CD4-positive, alpha-beta T cell treated with Interleukin-4 for 4 hours (primary cell): ENCODE measurements around the gene NOXO1.
"Not testable (repeated sequence)": the region's sequence is repeated elsewhere in the genome, so short reads cannot be mapped to it uniquely, and the experiment has no call there.

Experiments used
- DNase-seq: peaks from one replicate; pipeline ENCODE4 v3.0.0-alpha.2; 2020

The NOXO1 gene

GRCh38 chr16:1981398-1981836, at the start of gene NOXO1:
Gene NOXO1, minus strand, starts transcription at chr16:1981469. Its CDS starts 290 bp downstream, at chr16:1981179.
- DNase-seq, result no peak

DNA sequence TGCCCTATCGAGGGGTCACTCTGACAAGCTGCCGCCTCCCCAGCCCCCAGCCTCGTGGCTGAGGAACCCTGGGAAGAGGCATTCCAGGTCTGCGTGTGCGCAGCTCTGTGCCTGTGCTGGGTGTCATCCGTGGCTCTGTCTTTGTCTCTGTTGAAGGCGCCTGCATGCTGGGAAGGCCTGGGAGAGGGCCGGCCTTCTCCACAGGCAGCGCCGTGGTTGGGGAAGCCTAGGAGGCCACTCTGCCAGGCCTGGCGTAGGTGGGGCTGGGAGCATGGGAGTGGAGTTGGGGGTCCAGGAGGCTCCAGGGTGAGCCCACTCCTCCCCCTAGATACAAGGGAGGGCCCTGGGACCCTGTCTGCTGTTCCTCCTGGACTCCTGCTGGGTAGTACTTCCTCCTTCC, 48.8 kb upstream of the NOXO1 start:
- no peak for DNase-seq

DNA sequence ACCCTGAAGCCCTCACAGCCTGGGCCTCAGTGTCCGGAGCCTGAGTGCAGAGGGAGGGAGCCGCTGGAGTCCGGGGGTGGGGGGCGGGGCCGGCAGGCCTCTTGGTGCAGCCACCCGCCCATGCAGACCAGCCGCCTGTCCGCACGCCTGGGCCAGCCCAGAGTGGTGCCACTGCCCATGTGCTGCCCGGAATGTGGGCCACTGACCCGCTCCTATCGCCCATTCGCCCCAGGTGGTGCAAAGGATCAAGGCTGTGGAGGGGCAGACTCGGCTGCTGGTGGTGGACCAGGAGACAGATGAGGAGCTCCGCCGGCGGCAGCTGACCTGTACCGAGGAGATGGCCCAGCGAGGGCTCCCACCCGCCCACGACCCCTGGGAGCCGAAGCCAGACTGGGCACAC, 48.1 kb upstream of the NOXO1 start:
- DNase-seq, result no peak

GRCh38 chr16:2028620-2029220, 47.5 kb upstream of the NOXO1 start:
- DNase-seq, result no peak

DNA sequence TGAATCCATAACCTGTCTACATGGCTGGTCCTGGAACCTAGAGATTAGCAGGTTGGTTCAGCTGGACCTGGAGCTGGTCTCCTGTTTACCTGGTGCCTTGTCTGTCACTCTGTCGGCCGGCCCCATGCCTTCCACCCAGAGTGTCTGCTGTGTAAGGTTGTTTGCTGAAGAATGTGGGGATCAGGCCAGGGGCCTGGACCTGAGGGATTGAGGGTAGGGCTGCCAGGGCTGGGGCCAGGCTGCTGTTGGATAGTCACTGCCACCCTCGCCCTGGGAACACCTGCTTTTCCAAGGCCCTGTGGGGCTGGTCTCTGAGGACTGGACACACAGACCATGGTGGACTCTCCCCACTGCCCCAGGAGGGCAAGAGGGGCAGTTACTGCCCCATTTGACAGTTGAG, 46.9 kb upstream of the NOXO1 start:
- no peak for DNase-seq

- DNase-seq, result no peak
Observed at GRCh38 chr16:2027024-2028010, 46.0 kb upstream of the NOXO1 start.

GRCh38 chr16:2026461-2027023, 45.3 kb upstream of the NOXO1 start, which contains the start of gene NHERF2:
Gene NHERF2, plus strand, starts transcription at chr16:2026902. Its CDS starts 104 bp downstream, at chr16:2027006.
- DNase-seq, result no peak

DNA sequence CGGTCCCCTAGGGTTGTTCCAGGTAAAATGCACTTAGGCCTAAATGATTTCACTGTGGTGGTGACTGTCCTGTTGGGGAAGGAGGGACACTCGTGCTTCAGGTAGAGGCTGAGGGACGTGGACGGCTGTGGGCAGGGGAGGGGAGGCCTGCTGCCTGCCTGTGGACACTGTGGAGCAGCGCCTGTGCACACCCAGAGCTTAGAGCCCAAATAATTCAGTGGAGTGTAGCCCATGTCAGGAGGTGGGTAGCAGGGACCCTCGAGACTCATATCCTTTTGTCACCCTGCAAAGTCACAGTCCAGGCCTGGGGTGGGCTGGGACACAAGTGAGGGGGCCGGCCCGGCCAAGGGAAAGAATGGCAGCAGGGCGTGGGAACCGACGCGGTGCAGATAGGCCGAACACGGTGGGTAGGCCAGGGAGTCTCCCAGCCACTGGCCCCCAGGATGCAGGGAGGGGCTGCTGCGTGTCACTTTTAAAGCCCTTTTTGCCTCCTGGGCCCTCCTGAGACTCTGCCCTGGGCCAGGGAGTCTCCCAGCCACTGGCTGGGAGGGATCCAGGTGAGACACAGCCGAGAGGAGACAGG, 44.7 kb upstream of the NOXO1 start:
- no peak for DNase-seq

- DNase-seq, result no peak
Observed at GRCh38 chr16:2025251-2025650, 44.0 kb upstream of the NOXO1 start.

- no peak for DNase-seq
Observed at GRCh38 chr16:2024032-2024420, 42.8 kb upstream of the NOXO1 start.

DNA sequence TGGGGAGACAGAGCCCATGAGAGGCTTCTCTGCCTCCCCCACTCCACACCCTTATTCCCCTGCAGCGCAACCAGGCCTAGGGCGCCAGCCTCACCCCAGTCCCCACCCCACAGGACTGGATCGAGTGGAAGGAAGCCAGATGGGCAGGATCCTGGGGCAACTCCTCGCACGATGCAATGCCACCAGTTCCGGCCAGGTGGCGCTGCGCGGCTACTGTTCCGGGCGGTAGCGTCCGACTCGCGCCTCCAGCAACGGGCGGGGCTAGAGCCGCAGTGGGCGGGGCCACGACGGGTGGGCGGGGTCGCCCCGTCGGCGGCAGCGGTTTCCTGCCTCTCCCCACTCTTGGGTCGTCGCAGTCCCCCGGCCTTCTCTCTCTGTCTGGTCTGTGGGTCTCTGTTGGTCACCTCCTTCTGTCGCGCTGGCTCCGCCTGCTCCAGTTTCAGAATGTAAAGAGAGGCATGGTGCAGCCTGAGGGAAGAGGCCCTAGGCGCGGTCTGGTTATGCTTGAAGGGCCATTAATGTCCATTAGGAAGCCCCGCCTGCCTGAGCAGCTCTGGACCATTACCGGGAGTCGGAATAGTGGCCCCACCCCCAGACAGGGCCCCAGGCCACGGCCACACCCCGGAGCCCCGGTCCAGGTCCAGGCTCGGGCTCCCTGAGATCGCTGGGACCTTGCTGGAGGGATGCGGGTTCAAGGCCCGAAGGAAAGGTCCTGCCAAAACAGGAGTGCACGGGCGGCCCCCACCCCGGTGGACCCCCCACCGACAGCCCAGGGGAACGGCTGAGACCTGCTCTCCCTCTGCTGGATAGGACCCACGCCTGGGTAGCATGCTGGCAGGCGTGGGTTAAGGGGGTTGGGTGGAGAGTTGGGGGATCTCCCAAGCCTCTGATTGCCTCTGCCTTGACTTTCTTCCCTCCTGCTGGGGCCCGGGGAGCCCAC, 42.1 kb upstream of the NOXO1 start:
- peak; percentile 90 for DNase-seq

DNA sequence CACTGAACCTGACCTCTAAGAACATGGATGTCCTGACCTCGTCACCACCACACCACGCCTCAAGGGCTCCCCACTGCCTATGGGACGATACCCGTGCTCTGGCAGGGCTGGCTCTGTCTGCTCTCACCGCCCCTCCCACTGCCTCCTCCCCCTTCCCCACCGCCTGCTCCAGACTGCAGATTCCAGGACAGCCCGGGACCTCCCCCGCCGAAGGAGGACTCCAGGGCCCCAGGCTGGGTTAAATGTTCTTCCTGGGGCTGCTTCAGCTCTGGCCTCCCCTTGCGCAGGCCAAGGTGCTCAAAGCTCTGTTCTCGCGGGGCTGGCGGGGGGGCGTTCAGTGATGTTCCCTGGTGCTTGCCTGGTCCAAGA, 41.4 kb upstream of the NOXO1 start:
- DNase-seq, result no peak

DNA sequence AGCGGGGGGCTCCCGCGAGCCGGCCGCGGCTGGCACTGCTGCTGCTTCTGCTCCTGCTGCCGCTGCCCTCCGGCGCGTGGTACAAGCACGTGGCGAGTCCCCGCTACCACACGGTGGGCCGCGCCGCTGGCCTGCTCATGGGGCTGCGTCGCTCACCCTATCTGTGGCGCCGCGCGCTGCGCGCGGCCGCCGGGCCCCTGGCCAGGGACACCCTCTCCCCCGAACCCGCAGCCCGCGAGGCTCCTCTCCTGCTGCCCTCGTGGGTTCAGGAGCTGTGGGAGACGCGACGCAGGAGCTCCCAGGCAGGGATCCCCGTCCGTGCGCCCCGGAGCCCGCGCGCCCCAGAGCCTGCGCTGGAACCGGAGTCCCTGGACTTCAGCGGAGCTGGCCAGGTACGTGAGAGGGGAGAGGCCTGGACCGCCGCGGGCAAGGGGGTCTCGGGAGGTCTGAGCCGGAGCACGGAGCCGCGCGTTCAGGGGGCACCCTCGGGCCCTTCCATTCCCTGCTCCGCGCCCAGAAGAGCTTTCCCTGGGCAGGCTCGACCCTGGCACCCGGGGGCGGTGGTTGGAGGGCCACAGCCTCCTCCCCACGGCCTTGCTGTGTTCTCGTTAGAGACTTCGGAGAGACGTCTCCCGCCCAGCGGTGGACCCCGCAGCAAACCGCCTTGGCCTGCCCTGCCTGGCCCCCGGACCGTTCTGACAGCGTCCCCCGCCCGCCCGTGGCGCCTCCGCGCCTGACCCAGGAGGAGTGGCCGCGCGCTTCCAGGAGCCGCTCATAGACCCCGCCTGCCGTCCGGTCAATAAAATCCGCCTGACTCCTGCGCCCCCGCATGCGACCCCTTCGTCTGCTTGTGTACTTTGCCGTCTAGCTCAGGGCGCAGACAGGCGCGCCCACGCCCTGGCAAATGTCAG, 38.9 kb upstream of the NOXO1 start:
- no peak for DNase-seq

DNA sequence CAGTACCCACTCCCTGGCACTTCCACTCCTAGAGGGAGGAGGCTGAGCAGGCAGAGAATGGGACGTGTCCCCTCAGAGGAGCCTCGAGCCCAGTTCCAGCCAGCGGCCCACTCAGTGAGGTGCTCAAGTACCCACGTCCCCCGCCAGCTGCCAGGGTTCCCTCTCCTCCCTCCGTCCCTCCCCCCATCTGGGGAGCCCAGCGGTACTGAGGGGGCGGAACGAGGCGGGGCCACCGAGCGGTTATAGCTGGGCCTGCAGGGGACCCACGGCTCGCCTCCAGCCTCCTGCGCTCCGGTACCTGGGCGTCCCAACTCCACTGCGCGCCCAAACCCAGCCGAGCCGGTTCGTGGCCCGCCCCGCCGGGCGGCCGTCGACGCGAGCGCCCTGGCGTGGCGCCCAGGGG, 38.2 kb upstream of the NOXO1 start, which contains the start of gene NPW:
NPW (plus strand) TSS at position 268 of the 403 bp plus-strand sequence.
- DNase-seq, result no peak

DNA sequence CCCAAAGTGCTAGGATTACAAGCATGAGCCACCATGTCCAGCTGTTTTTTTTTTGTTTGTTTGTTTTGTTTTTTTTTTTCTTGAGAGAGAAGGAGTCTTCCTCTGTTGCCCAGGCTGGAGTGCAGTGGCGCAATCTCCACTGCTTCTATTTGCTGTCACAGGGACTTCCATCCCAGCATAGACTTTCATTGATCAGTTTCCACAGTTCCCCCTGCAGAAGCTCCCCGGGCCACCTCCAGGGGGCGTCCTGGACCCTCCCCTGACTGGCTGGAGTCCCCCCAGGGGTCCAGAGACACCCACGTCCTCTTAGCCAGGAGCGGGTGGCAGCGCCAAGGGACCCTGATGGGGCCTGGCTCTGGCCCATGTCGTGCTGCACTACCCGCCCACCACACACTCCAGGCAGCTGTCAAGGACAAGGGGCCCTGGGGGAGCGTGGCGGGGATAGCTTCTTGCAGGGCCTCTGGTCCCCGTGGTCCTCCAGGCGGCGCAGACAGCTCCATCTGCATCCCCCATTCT, 35.2 kb upstream of the NOXO1 start:
- no peak for DNase-seq

DNA sequence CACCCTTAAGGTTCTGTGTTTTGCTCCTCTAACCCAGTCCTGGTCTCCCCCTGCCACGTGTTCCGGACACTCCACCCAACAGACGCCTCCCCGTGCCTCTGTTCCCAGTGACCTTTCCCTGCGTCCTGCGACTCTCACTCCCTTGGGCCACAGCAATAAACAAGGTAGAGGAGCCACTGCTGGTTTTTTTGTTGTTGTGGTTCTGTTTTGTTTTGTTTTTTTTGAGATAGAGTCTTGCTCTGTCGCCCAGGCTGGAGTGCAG, 34.6 kb upstream of the NOXO1 start:
- no peak for DNase-seq

GRCh38 chr16:2015117-2015946, 34.1 kb upstream of the NOXO1 start:
- no peak for DNase-seq

- DNase-seq, result no peak
Observed at GRCh38 chr16:2013527-2013926, 32.3 kb upstream of the NOXO1 start.

GRCh38 chr16:2011726-2012125, 30.5 kb upstream of the NOXO1 start:
- DNase-seq, result not testable (repeated sequence)
